Suppressor macrophage (primary cell): ENCODE measurements around the gene CCDC190.
A peak's percentile ranks its signal among the peaks of the same experiment; 100 is the strongest.
"Not testable (repeated sequence)": the region's sequence is repeated elsewhere in the genome, so short reads cannot be mapped to it uniquely, and the experiment has no call there.

Experiments used
- DNase-seq, 4 experiments: peaks; one replicate each; pipeline ENCODE4 v3.0.0-alpha.2; 2020 to 2022

CCDC190 gene

GRCh38 chr1:162877412-162877811, 16.4 kb upstream of the CCDC190 start:
- DNase-seq, result no peak

- DNase-seq, result no peak
Measured at GRCh38 chr1:162876751-162877150, 15.8 kb upstream of the CCDC190 start.

- no peak for DNase-seq
Measured at GRCh38 chr1:162873671-162874666, 13.0 kb upstream of the CCDC190 start.

GRCh38 chr1:162872981-162873380, 12.0 kb upstream of the CCDC190 start:
- DNase-seq, result no peak

GRCh38 chr1:162871417-162871816, 10.4 kb upstream of the CCDC190 start:
- DNase-seq, result not testable (repeated sequence)

- no peak for DNase-seq
Measured at GRCh38 chr1:162868972-162869371, 8.0 kb upstream of the CCDC190 start.

GRCh38 chr1:162861625-162862024, 650 bp upstream of the CCDC190 start:
- no peak for DNase-seq

- no peak for DNase-seq
Measured at GRCh38 chr1:162859191-162859590, 1.8 kb downstream of the CCDC190 start.

GRCh38 chr1:162857850-162858249, 3.1 kb downstream of the CCDC190 start:
- no peak for DNase-seq

GRCh38 chr1:162856260-162856659, 4.7 kb downstream of the CCDC190 start:
- no peak for DNase-seq

GRCh38 chr1:162855461-162856150, 5.4 kb downstream of the CCDC190 start:
- DNase-seq, result no peak

- DNase-seq, result peak; percentile 66 to 83 (median 77)
Measured at GRCh38 chr1:162854245-162854882, 6.6 kb downstream of the CCDC190 start.

GRCh38 chr1:162851341-162851740, 9.6 kb downstream of the CCDC190 start:
- DNase-seq, result no peak

GRCh38 chr1:162849711-162850110, 11.3 kb downstream of the CCDC190 start:
- no peak for DNase-seq

- peak; percentile 70 to 88 (median 84) for DNase-seq
Measured at GRCh38 chr1:162847839-162848453, 13.0 kb downstream of the CCDC190 start.

GRCh38 chr1:162846256-162847212, 14.4 kb downstream of the CCDC190 start:
- no peak for DNase-seq

GRCh38 chr1:162844153-162844552, 16.8 kb downstream of the CCDC190 start:
- no peak for DNase-seq

GRCh38 chr1:162840250-162840839, 20.6 kb downstream of the CCDC190 start:
- no peak for DNase-seq

GRCh38 chr1:162838863-162839262, 22.1 kb downstream of the CCDC190 start:
- no peak for DNase-seq

- DNase-seq, result no peak
Measured at GRCh38 chr1:162835157-162835899, 25.6 kb downstream of the CCDC190 start.
